GM18502 (cell line): Measurements from ENCODE around the gene NPPC.
A peak's percentile ranks its signal among the peaks of the same experiment; 100 is the strongest.
"Not testable (repeated sequence)": the region's sequence is repeated elsewhere in the genome, so short reads cannot be mapped to it uniquely, and the experiment has no call there.

Experiments used
- ATAC-seq: cut with Tn5 transposase; IDR thresholded peaks from one replicate; pipeline ENCODE4 v1.9.1; 2021; ENCODE audit warnings: mild to moderate bottlenecking; ENCODE audit not compliant: unreplicated experiment, poor library complexity

NPPC gene

DNA sequence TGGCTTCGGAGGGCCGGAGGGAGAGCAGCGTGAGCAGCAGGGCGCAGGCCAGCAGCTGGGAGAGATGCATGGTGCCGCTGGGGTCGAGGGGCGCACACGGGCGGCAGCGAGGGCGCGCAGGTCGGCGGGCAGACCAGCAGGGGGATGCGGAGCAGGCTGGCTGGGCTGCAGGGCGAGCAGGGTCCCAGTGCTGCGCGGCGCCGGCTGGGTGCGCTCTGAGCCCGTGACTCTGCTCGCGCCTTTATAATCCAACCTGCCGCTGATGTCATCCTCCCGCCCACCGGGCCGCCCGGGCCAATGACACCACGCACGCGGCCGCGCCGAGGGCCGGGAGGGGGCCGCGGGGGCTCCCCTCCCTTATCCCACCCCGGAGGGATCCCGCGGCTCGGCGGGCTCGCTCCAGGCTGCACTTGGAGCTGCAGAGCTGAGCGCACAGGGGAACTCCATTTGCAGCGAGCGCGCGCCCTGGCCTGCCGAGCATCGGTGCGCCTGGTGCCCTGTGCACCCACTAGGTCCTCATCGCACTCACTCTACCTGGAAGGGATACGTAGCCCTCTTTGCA lies at the start of gene NPPC:
NPPC (minus strand) TSS at position 217 of the 562 bp plus-strand sequence; CDS start at position 70, 147 bp downstream.
- ATAC-seq = peak; percentile 63

DNA sequence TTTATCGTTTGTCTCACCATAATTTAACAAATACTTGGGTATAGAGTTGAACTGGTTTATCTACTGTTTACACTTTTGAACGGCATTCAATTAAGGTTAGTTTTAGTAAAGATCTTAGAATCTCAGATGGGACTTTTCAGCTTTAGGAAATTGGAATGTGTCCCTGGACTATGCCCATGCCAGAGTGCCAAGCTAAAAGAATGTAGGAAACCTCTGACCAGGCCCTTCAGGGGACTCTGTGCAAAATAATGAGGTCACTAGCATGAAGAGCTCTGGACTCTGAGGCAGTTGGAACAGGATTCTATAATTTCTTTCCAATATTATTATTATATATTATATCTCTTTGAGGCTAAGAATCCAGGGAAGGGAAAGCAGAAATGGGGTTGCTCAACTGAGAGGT lies 48.8 kb upstream of the NPPC start:
- no peak for ATAC-seq

- ATAC-seq = no peak
Measured at GRCh38 chr2:231970461-231970860, 44.3 kb upstream of the NPPC start.

GRCh38 chr2:231968820-231969219 lies 42.6 kb upstream of the NPPC start:
- ATAC-seq = no peak

DNA sequence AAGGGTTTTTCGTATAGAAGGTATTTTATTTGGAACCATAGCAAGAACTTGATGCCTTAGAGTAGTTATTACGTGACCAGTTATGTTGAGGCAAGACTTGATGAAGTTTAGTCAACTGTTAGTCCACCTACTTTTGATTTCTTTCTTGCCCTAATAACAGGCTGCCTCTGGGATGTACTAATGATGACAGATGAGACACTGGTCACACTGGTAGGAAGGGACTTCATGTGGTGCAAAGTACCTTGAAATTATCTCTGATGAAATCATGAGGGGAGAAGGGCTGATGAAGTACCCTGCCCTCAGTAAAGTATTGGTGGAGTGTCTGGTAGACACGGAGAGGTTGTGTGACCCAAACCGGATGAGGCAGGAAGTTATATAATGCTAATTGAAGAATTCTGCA lies 40.7 kb upstream of the NPPC start:
- ATAC-seq = no peak

- no peak for ATAC-seq
Measured at GRCh38 chr2:231965102-231965501, 38.9 kb upstream of the NPPC start.

- ATAC-seq = peak; percentile 95
Measured at GRCh38 chr2:231961349-231962166, 35.4 kb upstream of the NPPC start, which contains the start of gene DIS3L2. TSS of gene DIS3L2 (plus strand) at chr2:231961713. CDS start at chr2:232014928, 53,215 bp downstream.

DNA sequence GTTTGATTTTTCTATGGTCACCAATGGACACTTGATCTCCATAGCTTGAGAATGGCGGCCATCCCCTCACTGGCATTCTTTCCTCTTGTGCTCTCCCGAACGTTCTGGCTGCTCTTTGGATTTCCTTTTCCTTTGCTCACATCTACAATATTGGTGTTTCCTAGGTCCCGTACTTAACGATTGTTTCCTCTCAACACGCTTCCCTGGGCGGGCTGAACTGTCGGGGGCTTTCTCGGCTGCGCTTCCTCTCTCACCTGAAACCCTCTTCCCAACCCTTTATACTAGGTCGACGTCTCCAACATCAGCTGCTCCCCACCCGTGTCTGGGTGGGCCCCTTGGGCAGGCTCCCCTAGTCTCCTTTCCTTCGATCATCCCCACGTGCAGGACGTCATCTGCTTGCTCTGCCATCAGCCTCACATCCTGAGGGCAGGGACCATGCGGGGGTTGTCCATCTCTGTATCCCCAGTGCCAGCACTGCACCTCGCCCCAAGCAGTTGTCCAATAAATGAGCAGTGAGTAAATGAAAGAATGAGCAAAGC lies 34.7 kb upstream of the NPPC start:
- ATAC-seq = no peak

- ATAC-seq = no peak
Measured at GRCh38 chr2:231957913-231958763, 31.9 kb upstream of the NPPC start.

DNA sequence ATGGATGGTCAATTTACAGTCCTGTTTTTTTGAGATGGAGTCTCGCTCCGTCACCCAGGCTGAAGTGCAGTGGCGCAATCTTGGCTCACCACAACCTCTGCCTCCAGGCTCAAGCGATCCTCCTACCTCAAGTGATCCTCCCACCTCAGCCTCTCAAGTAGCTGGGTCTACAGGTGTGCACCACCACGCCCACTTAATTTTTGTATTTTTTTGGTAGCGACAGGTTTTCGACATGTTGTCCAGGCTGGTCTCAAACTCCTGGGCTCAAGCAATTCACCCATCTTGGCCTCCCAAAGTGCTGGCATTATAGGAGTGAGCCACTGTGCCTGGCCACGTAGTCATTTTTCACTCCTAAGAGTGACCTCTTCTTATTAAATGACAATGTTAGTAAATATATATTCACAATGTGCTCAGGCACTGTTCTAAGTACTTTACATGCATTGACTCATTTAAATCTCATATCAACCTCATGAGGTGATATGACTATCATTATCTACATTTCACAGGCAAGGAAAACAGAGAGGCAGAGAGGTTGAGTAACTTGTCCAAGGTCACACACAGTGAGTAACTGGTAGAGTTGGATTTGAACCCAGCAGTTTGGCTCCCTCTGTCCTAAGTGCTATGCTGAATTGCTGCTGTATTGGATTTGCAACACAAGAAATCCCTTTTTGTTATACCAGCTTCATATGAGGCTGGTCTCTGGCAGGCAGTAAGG lies 29.7 kb upstream of the NPPC start:
- ATAC-seq = no peak

DNA sequence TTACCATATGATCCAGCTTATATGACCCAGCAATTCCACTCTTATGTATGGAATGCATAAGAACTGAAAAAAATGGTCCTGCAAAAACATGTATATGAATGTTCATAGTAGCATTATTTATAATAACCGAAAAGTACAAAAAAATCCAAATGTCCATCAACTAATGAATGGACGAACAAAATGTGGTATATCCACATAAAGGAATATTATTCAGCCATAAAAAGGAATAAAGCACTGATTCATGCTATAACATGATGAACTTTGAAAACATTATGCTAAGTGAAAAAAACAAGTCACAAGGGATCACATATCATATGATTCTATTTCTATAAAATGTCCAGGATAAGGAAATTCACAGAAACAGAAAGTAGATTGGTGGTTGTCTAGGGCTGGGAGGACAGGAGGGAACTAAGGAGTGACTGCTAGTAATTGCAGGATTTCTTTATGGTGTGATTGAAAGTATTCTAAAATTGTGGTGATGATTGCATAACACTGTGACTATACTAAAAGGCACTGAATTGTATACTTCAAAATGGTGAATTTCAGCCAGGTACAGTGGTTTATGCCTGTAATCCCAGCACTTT lies 25.3 kb upstream of the NPPC start:
- ATAC-seq = no peak

- ATAC-seq = no peak
Measured at GRCh38 chr2:231947694-231948093, 21.5 kb upstream of the NPPC start.

- not testable (repeated sequence) for ATAC-seq
Measured at GRCh38 chr2:231947112-231947511, 20.9 kb upstream of the NPPC start.

GRCh38 chr2:231946241-231946814 lies 20.1 kb upstream of the NPPC start:
- no peak for ATAC-seq

DNA sequence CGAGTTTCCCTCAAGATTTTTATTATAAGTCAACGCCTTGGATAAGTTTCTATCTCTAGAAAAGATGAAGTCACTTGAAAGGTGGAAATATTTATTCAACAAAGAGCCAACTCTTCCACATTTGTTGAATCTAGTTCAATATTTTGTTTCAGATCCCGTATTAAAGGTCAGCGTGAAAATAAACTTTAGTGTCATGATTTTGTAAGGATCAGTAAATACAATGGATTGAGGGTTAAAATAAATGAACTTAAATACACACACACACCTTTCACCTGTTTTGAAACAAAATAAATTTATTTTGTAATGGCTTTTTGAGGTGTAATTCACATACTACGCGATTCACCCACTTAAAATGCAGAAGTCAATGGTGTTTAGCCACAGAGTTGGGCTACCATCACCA lies 16.0 kb upstream of the NPPC start:
- no peak for ATAC-seq

- no peak for ATAC-seq
Measured at GRCh38 chr2:231941673-231942072, 15.5 kb upstream of the NPPC start.

GRCh38 chr2:231940795-231941194 lies 14.6 kb upstream of the NPPC start:
- ATAC-seq = no peak

GRCh38 chr2:231939022-231939421 lies 12.8 kb upstream of the NPPC start:
- ATAC-seq = no peak

DNA sequence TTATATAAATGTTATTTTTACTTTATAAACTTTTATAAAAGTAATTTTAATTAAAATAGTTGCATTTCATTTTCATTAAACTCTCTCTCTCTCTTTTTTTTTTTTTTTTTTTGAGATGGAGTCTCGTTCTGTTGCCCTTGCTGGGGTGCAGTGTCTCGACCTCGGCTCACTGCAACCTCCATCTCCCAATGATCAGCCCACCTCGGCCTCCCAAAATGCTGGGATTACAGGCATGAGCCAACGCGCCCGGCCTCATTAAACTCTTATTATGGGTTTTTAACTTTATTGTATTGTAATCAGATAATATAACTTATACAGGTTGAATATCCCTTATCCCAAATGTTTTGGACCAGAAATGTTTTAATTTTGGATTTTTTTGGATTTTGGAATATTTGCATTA lies 10.9 kb upstream of the NPPC start:
- no peak for ATAC-seq
